Vagina (tissue), 2 donors: Measurements from ENCODE around the gene PDE4D.

Experiments used
- CTCF ChIP-seq, 3 experiments: fragments of 450-650 bp in 2 of 3; fragments of 200-600 bp in 1 of 3; sonication (generic) in 1 of 3; IDR thresholded peaks; one replicate each; pipeline ENCODE4 v1.5.1; 2017 to 2019; ENCODE audit warnings: antibody characterized with exemption in 3 of 3, mild to moderate bottlenecking in 2 of 3, moderate library complexity in 2 of 3
- POLR2A ChIP-seq, 2 donors: fragments of 450-650 bp; IDR thresholded peaks; one replicate each; pipeline ENCODE4 v1.6.1; 2017; ENCODE audit warnings: antibody characterized with exemption in 2 of 2, mild to moderate bottlenecking in 2 of 2, moderate library complexity in 2 of 2
- POLR2AphosphoS5 ChIP-seq, 2 donors: sonication (generic); formaldehyde crosslinking; IDR thresholded peaks; one replicate each; pipeline ENCODE4 v1.9.0; 2017; ENCODE audit warnings: antibody characterized with exemption in 2 of 2, mild to moderate bottlenecking in 2 of 2, low read depth in 1 of 2; ENCODE audit not compliant: insufficient read depth in 1 of 2

DNA sequence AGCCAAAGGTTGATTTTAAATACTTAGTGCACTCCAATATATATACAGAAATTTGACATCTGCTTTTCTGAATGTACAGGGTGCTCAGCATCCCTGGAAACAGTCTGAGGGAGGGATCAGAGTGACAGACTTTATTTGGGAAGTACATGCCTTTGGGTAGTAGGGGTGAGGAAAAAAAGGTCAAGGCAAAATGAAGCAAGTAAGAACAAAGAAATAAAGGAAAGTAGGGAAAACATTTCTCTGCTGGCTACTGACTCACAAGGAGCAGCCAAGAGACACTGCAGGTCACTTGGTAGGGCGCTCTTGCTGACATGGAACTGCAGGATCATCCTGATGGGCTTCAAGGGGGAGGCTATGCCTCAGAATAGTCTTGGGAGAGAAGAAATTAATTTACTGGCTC is 929.7 kb downstream of the PDE4D start:
- TF ChIP-seq POLR2AphosphoS5 (IDR thresholded peaks at IDR 0.05; ENCODE audit: insufficient read depth in 1 of 2, low read depth in 1 of 2) (no peak), POLR2A (IDR thresholded peaks at IDR 0.05) (no peak), CTCF (IDR thresholded peaks at IDR 0.05) (no peak)
